CD4-positive, alpha-beta T cell treated with Interleukin-12 subunit alpha and Interleukin-12 subunit beta, for 1 hour (primary cell): Measurements from ENCODE around the gene BCAM.
"Not testable (repeated sequence)": the region's sequence is repeated elsewhere in the genome, so short reads cannot be mapped to it uniquely, and the experiment has no call there.

Experiments used
- DNase-seq: peaks from one replicate; pipeline ENCODE4 v3.0.0-alpha.2; 2020

Gene BCAM

GRCh38 chr19:44808463-44809371, at the start of gene BCAM:
BCAM (plus strand) TSS chr19:44809103; CDS start chr19:44809125, 22 bp downstream.
- no peak for DNase-seq

GRCh38 chr19:44762038-44762437, 46.9 kb upstream of the BCAM start:
- DNase-seq: no peak

- no peak for DNase-seq
These were observed 43.6 kb upstream of the BCAM start for GRCh38 chr19:44765033-44765948.

- DNase-seq: no peak
These were observed 43.0 kb upstream of the BCAM start for GRCh38 chr19:44765949-44766335.

GRCh38 chr19:44767295-44768180, 41.4 kb upstream of the BCAM start:
- DNase-seq: no peak

GRCh38 chr19:44770550-44771257, 38.2 kb upstream of the BCAM start:
- peak; percentile 99 for DNase-seq

- not testable (repeated sequence) for DNase-seq
These were observed 36.8 kb upstream of the BCAM start for GRCh38 chr19:44772144-44772543.

- no peak for DNase-seq
These were observed 35.9 kb upstream of the BCAM start for GRCh38 chr19:44772959-44773358.

GRCh38 chr19:44775676-44776240, 33.1 kb upstream of the BCAM start:
- DNase-seq: no peak

GRCh38 chr19:44776402-44777096, 32.4 kb upstream of the BCAM start:
- no peak for DNase-seq

GRCh38 chr19:44777715-44778347, 31.1 kb upstream of the BCAM start, which contains the start of gene CBLC:
CBLC (plus strand) TSS chr19:44777890; CDS start chr19:44777932, 42 bp downstream.
- no peak for DNase-seq

GRCh38 chr19:44779150-44779549, 29.8 kb upstream of the BCAM start:
- no peak for DNase-seq

GRCh38 chr19:44781694-44782093, 27.2 kb upstream of the BCAM start:
- not testable (repeated sequence) for DNase-seq

GRCh38 chr19:44782729-44783128, 26.2 kb upstream of the BCAM start:
- no peak for DNase-seq

GRCh38 chr19:44783545-44783944, 25.4 kb upstream of the BCAM start:
- no peak for DNase-seq

GRCh38 chr19:44785271-44785670, 23.6 kb upstream of the BCAM start:
- DNase-seq: no peak

GRCh38 chr19:44785993-44786392, 22.9 kb upstream of the BCAM start:
- no peak for DNase-seq

GRCh38 chr19:44788971-44789370, 19.9 kb upstream of the BCAM start:
- DNase-seq: no peak

GRCh38 chr19:44789943-44790483, 18.9 kb upstream of the BCAM start:
- DNase-seq: no peak

GRCh38 chr19:44792281-44792680, 16.6 kb upstream of the BCAM start:
- DNase-seq: no peak
